Activated T-helper 9 cell treated with anti-CD3 and anti-CD28 coated beads, Interleukin-2, amount 50 U/mL, for 16 hours (primary cell): ENCODE results near the gene CNGA1.
"Not testable (repeated sequence)": the region's sequence is repeated elsewhere in the genome, so short reads cannot be mapped to it uniquely, and the experiment has no call there.

Experiments
- DNase-seq: peaks from one replicate; pipeline ENCODE4 v3.0.0-alpha.2; 2020; ENCODE audit warnings: low read depth

Gene CNGA1

DNA sequence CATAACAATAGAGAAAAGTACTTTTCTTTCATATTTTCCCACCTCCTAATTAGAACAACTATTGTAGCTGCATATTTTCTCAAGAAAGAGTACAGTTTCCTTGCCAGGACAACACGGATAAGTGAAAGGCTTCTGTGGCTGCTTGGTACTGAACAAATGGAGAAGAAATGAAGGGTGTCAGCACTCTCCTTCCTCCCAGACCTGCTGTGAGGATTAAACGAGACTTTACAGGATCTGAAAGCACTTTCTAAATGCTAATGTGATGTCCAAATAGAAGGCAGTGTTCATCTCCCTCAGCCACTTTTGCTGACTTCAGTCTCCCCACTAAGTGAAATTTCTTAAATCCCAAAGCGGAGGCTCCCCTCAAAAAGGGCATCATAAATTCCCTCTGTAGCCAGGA, 14.0 kb upstream of the CNGA1 start:
- DNase-seq, result no peak

DNA sequence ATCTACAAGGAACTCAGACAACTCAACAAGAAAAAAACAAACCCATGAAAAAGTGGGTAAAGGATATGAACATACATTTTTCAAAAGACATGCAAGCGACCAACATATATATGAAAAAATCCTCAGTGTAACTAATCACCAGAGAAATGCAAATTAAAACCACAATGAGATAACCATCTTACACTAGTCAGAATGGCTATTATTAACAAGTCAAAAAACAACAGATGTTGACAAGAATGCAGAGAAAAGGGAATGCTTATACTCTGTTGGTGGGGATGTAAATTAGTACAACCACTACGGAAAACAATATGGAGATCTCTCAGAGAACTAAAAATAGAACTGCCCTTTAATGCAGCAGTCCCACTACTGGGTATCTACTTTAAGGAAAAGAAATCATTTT, 12.2 kb upstream of the CNGA1 start:
- DNase-seq, result no peak

DNA sequence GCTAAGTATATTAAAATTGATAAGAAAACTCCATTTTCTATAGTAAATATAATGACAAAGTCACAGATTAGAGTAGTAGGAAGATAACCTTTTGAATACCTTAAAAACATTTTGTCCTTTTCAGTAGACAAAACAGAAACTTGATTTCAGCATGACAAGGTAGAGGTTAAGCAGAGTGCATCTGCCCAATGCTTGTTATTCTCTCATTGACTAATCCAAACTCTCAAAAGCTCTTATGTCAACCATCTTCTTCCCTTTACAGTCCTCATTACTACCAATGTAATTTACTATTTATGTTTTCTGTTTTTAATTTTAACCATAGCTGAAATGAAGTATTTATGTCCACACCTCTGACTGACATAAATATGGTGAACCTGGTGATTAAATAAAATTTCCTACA, 11.2 kb upstream of the CNGA1 start:
- DNase-seq, result no peak

DNA sequence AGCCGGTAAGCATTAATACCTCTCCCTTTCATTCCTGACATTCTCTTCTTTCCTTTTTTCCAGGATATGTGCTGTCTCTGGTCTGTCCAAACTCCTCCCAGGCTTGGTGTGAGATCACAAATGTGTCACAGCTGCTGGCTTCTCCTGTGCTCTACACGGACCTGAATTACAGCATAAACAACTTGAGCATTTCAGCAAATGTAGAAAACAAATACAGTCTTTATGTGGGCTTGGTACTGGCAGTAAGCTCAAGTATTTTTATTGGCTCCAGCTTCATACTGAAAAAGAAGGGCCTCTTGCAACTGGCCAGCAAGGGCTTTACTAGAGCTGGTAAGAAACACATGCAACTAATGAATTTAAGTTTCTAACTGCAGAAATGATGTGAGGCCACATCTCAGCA, 8.5 kb upstream of the CNGA1 start:
- DNase-seq, result no peak

DNA sequence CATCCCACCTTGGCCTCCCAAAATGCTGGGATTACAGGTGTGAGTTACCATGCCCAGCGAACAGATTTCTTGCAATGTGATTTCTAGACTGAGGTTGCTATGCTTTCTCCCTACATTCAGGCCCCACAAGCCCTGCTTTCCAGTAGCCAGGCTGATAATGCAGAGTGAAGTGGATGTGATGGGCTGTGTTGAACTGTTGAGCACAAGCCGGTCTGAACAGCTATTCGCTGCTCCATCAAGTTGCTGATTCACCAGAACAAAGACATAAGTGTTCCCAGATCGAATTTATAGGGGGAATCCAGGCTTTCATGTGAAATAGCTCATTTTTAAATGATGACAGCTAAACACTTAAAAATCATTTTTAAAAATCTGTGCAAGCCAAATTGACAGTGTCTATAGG, 8.0 kb upstream of the CNGA1 start:
- DNase-seq, result no peak

DNA sequence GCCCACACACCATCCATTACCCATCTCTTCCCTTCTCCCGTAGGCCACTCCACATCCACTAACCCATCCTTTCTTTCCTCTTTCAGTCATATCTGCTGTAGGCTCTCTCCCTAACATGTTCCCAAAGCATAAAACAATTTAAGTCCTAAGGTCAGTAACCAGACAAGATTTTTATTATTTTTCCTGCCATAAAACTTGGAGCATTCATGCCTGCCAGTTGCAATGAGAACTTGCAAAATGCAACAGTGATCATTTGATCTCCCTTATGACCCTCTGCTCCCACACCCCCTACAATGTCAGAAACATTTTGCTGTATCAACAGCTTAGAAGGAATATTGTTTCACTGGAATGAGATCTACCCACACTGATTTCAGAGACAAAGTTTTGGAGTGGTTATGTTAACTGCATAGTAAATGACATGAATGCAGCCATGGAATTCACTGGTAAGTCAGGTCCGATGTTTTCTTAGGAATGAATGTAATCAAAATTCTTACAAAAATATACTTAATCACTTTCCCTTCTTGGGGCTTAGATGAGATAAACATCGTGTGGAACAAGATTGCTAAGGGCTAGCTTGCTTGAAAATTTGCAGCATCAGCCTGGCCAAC, 5.8 kb upstream of the CNGA1 start:
- no peak for DNase-seq

DNA sequence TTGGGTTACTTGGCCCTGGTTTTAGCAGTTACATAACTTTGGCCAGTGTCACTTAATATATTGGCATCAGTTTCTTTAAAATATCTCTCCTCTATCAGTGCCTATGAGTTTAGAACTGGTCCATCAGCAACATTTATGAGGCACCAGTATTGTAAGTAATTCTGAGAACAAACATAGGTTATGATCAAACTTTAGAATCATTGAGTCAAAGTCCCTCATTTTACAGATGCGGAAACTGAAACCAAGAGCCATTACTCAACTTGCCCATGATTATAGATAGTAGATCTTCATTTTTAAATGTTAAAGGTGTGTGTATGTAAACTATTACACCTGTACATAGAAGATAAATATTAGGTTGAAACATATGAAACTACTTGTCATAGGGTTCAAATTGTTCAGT, 4.6 kb upstream of the CNGA1 start:
- no peak for DNase-seq

DNA sequence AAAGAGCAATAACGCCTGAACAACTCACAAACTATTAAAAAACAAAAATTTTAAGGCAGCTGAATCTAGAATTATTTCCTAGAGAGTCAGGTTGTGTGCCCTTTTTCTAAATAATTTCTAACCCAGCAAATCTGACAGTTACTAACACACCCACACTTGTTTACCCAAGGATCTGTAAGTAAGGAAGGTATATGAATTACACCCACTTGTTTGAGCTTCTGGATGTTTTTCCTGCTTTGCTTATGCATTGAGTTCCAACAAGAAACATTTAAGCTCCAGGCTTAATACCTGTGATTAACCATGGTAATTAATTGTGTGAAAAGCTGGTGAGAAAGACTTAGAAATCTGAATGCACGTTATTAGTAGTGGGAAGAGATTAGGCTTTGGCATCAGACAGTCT, 1.6 kb upstream of the CNGA1 start:
- no peak for DNase-seq

DNA sequence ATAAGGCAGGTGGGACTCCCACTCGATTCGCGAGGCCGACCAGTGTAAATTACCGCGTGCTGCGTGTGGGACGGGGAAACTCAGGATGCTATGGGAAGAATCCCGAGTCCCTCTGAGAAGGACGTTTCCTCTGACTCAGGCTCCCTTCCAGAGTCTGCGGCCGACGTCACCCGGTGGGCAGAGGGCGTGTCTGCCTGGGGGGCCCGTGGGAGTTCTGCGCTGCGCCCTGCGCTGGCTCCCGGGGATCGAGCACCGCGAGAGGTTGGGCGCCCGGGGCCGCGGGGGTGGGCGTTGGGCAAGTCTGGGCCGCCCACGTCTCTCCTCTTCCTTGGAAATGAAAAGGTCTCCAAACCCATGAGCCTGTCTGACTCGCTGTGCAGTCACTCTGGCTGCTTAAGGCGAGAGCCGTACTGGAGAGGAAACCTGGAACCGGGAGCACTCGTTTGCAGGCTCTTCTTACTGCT, 659 bp upstream of the CNGA1 start:
- peak; percentile 47 for DNase-seq

DNA sequence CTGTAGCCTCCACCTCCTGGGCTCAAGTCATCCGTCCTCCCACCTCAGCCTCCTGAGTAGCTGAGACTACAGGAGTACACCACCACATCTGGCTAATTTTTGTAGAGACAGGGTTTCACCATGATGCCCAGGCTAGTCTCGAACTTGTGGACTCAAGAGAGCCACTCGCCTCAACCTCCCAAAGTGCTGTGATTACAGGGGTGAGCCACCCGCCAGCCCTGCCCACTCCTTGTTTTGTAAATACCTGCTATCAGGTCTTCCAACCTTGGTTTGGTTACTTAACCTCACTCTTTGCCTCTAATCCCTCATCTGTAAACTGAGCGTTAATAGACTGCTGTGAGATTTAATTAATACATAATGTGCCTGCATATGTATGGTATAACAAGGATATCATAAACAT, 803 bp downstream of the CNGA1 start:
- DNase-seq, result no peak

DNA sequence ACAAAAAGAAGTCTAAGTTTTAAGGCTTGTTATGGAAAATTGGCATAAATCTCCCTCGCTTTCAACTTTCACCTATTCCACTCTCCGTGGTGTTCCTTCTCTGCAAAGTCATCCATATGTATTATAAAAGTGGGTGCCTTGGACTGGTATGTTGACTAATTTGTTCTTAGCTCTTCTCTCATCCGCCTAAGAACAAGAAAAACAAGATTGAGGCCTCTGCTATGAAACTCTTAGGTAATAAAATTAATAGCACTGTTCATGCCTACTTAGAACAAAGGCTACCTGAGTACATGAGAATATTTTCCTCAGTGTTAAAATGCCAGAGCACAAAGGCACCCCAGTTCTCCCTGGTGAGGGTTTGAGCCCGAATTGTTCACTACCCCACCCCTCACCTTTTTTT, 1.3 kb downstream of the CNGA1 start:
- no peak for DNase-seq

DNA sequence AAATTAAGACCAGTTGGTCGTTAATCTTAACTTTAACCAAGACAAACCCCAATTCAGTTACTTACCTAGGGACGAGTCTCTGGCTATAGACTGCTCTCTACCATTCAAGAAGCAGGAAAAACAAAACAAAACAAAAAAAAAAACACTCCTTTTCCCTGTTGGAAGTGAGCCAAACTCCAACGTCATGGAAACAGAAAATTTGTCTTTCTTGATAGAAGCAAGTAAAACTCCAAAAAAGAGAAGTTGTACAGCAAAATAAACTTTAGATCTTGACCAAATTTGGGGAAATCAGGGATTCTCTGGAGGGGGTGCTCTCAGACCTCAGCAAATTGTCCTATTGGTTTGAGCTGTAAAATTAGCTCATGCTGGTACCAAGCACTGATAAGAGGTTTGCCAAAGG, 3.7 kb downstream of the CNGA1 start:
- no peak for DNase-seq

DNA sequence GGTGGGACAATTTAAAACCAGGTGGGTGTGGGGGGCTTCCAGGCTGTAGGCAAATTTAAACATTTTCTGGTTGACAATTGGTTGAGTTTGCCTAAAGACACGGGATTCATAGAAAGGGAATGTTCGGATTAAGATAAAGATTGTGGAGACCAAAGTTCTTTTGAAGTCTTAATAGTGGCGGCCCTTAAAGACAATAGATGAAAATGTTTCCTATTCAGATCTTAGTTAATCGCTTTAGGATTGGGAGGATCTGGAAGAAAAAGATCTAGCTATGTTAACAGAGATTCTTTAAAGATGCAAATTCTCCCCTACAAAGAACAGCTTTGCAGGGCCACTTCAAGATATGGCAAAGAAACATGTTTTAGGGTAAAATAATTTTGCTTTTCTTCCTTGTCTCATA, 4.8 kb downstream of the CNGA1 start:
- no peak for DNase-seq

DNA sequence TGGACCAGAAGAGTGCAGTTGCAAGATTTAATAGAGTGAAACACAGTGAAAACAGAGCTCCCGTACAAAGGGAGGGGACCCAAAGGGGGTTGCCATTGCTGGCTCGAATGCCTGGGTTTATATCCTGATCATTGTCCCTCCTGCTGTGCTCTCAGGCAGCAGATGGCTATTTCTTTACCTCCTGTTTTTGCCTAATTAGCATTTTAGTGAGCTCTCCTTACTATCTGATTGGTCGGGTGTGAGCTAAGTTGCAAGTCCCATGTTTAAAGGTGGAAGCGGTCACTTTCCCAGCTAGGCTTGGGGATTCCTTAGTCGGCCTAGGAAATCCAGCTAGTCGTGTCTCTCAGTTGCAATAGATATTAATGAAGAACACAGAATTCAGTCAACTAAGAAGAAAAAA, 5.6 kb downstream of the CNGA1 start:
- DNase-seq, result not testable (repeated sequence)

DNA sequence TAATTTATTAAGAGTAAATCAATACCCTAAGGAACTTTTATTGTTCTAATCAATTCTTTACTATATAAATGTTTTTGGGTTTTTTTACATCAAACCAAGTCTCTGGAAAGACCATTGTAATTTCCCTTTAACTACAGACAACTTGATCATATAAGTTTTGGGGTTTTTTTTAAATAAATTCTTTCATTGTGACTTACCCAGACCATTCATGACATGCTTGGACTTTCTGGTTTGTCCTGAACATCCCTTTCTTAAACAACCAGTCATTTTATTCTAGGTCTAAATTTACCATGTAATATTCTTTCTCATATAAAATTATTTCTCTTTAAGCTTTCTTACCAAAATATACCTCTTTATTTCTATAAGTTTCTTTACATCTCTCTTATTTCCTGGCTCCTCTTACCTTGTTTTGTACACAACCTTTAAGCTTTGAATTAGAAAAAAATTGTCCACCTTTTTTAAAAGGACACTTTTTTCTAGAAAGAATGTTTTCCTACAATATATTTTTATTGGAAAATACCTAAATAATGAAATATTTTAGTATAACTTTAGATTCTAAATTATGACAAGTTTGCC, 8.4 kb downstream of the CNGA1 start:
- DNase-seq, result no peak

DNA sequence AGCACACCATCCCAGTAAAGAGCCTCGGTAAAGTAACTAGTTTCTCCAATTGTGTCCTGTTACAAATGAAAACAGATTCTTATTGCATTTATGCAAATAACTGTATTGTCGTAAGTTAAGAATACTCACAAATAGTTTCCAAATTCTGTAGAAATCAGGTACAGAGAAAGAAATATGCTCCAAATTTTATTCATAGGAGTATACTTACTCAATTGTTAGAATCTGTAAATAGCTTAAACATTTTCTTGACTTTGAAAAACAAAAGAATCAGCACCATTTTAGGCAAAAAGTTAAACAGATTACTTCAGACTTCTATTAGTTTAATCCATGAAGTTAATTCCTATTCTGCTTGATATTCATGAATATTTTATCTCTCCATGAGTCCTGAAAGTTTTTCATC, 10.7 kb downstream of the CNGA1 start:
- no peak for DNase-seq

DNA sequence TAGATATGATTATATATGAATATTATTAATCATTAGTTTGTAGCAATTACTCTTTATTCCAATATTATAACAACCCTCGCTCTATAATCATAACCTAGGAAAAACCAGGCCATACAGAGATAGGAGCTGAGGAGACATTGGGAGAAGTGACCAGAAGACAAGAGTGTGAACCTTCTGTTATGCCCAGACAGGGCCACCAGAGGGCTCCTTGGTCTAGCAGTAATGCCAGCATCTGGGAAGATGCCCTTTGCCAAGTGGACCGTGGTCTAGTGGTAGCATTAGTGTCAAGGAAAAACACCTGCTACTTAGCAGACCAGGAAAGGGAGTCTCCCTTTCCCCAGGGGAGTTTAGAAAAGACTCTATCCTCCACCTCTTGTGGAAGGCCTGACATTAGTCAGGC, 12.9 kb downstream of the CNGA1 start:
- DNase-seq, result peak; percentile 13

DNA sequence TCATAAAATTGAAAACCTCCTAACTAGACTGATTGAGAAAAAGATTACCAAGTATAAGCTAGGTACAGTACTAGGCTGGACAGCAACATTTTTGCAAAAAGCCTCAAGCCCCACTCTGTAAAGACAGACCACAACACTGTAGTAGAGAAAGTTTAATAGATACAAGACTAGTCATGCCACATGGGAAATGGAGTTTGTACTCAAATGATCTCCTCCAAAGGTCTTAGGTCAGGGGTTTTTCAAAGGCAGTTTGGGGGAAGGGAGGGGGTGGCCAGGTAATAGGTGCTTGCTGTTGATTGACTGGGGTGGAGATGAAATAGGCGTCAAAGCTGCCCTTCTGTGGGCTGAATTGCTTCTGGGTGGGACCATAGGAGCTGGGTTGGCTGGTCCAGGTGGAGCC, 14.2 kb downstream of the CNGA1 start:
- DNase-seq, result no peak

DNA sequence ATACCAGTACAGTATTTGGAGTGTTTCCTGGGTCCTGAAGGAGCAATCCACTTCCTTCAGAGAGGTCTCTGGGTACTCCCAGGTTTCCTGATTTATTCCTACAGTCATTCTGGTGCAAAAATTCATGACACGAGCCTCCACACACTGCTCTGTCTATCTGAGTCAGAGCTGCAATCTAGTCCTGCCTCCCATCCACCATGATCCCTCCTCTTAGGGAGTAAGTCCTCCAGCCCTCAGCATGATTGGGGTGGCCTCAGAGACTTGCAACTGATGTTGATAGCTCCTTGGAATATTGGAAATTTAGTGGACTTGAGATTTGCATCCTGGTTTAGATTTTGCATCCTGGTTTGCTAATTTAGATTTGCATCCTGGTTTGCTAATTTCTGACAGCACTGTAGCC, 20.5 kb downstream of the CNGA1 start:
- DNase-seq, result no peak

DNA sequence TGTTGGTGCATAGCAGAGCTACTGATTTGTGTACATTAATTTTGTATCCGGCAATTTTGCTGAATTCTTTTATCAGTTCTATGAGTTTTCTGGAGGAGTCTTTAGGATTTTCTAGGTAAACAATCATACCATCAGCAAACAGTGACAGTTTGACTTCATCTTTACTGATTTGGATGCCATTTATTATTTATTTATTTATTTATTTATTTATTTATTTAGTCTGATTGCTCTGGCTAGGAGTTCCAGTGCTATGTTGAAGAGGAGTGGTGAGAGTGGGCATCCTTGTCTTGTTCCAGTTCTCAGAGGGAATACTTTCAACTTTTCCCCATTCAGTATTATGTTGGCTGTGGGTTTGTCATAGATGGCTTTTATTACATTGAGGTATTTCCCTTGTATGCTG, 24.0 kb downstream of the CNGA1 start:
- DNase-seq, result not testable (repeated sequence)

DNA sequence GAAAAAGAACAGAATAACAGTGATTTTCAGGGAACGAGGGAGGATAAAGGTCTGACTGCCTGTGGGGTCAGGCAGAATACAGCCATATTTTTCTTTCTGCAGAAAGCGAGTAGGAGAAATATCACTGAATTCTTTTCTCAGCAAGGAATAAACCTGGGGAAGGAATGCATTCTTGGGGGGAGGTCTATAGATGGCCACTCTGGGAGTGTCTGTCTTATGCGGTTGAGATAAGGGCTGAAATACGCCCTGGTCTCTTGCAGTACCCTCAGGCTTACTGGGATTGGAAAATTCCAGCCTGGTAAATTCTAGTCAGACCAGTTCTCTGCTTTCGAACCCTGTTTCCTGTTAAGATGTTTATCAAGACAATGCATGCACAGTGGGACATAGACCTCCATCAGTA, 26.3 kb downstream of the CNGA1 start:
- DNase-seq, result no peak

DNA sequence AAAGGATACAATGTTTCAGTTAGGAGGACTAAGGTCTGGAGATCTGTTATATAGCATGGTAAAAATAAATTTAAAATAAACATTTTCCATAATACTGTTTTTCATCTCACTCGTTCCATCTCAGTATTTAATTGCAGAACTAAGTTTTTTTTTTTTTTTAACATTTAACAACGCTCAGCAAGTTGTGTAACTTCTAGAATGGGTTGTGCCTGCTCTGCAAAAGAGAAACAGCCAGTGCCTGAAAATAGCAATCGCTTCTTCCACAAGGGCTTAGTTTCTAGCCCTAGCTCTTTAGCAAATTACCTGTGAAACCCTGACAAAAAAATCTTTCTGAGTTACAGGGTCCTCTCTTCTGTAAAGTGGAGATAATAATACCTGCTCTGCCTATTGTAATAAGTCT, 41.9 kb downstream of the CNGA1 start:
- DNase-seq, result no peak

DNA sequence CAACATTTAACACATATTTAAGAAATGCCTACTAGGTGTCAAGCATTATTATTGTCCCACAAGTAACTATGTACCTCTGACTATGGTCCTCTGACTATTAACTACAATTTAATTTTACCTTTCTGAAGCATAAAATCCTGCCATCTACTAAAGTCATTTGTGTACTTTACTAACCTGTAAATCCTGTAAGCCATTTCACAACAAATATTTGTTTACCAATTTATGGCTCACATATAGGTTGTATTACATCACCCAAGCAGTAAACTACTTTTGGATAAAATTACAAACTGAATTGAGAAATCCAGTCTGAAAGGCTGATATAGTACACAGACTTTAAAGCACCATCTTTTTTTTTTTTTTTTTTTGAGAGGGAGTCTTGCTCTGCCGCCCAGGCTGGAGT, 43.8 kb downstream of the CNGA1 start:
- no peak for DNase-seq

DNA sequence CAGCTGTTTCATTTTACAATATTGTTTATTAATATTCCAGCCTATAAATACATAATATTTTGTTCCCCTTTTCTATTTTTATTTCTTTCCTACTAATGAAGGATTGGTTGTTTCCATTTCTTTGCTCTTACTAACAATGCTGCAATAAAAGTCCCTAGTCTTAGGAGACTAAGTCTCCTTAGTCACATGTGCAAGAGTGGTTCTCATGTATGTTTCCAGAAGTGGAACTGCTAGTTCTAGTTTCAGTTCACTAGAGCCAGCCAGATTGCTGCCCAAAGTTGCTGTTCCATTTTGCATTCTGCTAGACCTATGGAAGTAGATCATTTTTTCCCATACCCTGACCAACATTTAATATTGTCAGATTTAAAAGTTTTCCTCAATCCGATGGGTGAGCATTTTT, 44.3 kb downstream of the CNGA1 start:
- no peak for DNase-seq

DNA sequence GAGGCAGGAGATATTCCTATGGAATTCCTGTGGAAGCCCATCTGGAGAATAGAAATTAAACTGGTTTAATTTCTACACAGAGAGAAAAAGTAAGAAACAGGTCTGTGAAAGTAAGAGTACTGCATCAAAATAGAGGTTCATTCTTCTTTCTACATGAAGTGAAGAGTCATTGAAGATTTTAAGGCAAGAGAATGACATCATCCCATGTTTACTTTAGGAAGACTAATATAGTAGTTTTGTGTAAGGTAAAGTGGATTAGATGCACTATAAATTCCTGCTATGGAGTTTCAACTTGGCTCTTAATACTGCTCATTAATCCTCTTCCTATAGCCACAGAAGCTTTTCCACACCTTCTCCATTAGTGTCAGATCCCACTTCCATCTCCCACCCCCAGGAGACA, 47.6 kb downstream of the CNGA1 start:
- no peak for DNase-seq
